HG02571 (cell line): ENCODE measurements around the gene DOC2B.

Experiments used
- ATAC-seq: cut with Tn5 transposase; IDR thresholded peaks from one replicate; pipeline ENCODE4 v1.9.1; 2021; ENCODE audit warnings: mild to moderate bottlenecking, moderate library complexity; ENCODE audit not compliant: unreplicated experiment

The DOC2B gene

DNA sequence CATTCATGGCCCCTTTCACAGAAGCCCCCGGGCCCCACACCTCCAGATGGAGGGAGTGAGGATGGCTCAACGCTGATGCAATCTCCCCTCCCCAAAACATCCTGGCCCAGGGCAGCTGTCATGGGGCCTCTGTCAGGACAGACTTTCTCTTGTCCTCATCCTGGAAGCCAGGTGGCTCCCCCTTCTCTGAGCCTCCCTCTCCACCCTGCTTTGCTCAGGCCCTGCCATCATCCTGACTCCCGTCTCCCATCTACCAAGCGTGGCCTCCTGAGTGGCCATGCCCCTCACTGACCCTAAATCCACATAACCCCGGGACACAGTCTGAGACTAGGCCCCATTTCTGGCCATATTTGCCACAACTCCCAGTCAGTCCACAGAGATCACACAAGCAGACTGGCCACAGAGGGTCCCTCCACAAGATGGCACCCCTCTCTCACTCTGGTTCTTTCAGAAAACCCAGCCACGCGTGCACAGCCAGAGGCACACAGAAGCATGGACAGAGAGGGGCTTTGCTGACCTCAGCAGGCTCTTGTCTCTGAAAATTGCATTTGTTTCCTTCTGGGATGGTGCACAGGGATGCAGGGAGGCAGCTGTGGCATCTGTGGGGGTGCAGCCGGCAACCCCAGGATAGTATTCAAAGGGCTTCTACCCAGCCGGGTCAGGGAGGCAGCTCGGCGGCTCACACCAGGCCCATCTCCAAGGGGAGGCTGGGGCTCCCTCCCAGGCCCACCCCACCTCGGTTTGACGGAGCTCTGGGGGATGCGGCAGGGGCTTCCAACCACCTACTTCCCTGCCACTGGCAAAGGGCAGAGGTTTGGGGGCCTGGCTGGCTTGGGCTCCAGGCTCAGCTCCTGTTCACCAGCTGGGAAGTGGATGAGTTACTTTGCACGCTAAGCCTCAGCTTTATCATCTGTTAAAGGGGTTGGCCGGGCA, 16.9 kb downstream of the DOC2B start:
- no peak for ATAC-seq

DNA sequence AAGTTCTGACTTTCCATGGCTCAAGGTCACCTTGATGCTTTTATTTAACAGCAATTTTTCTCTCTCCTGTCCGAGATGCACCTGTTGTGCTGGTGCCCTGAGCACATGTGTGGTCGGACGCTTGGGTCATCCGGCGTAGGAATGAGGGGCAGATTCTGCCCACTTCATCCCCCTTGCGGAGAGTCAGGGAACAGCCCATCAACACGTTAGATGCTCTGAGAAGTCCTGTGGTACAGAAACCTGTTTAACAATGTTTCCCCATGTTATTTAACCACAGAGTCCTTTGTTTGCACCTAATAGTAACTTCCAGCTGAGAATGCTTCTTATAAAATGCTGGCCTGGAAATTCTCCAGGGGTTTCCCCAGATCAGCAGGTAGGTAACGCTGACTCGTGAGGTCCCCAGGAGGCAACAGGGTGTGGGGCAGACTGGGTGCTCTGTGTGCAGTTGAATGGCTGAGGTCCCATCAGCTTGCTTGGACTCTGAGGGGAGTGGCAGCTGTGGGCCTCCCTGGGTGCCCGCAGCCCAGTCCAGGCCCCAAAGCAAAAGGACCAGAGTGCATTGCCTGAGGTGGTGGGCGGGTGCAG, 17.8 kb downstream of the DOC2B start:
- ATAC-seq = no peak

DNA sequence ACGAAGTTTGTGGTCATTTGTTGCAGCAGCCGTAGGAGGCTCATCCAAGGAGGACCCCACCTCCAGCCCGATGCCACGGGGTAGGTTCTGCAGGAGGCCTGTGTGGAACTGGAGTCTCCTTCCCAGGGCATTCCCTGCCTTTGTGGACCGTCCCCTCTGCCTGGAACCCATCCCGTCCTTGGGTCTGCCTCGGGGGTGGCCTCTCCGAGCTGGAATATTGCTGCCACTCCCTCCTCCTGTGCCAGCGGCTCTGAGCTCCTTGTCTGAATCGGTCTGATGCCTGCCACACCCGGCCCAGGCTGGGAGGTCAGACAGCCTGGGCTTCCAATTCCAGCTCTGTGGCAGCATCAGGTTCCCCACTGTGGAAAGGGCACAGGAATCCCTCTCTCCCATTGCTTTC, 18.8 kb downstream of the DOC2B start:
- no peak for ATAC-seq

- no peak for ATAC-seq
Observed at GRCh38 chr17:161481-161880, 20.0 kb downstream of the DOC2B start.

- ATAC-seq = no peak
Observed at GRCh38 chr17:160336-160735, 21.1 kb downstream of the DOC2B start.

DNA sequence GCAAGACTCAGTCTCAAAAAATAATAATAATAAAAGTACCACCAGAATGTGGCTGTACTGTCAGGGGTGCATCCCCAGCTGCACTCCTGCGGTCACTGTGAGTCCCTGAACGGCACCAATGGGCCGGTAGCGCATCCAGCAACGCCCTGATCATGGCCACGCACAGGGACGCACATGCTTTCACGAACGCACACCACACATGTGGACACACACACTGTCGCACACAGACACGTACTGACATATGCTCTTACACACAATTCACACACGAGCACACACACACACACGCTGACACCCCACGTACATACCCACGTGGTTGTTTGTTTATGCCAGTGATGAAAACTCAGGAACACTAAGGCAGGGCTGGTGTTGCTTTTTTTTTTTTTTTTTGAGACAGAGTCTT, 21.8 kb downstream of the DOC2B start:
- ATAC-seq = no peak

DNA sequence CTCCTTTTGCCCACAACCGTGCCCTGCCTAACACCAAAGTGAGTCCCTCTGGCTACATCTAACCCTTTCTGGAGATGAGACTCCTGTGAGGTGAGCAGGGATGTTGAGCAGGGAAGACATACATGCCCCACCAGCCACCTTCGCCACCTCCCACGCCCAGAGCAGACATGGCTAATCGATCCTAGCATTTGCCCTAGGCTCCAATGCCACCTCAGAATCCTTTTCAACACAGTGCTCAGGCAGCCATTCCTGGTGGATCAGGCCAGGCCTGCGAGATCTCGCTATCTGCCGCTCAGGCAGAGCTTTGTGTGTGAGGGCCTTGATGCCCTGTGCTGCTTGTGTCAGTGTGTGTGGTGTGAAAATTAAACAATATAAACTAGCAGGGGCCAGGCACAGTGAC, 23.1 kb downstream of the DOC2B start:
- no peak for ATAC-seq

- no peak for ATAC-seq
Observed at GRCh38 chr17:157901-158300, 23.5 kb downstream of the DOC2B start.

DNA sequence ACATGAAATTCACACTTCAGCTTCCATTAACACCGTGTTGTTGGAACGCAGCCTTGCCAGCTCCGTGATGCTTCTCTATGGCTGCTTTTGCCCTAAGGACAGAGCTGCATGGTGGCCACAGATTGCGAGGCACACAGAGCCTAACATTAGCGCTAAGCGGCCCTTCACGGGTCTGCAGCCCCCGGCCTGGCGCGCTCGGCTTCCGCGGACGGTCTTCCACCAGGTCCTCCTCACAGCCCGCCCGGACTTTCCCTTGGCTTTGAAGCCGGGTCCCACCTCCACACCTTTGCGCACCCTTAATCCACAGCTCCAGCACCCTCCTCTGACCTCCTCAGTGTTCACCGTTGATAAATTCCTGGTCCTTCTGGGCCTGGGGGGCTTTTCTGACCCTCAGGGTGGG, 24.5 kb downstream of the DOC2B start:
- no peak for ATAC-seq

DNA sequence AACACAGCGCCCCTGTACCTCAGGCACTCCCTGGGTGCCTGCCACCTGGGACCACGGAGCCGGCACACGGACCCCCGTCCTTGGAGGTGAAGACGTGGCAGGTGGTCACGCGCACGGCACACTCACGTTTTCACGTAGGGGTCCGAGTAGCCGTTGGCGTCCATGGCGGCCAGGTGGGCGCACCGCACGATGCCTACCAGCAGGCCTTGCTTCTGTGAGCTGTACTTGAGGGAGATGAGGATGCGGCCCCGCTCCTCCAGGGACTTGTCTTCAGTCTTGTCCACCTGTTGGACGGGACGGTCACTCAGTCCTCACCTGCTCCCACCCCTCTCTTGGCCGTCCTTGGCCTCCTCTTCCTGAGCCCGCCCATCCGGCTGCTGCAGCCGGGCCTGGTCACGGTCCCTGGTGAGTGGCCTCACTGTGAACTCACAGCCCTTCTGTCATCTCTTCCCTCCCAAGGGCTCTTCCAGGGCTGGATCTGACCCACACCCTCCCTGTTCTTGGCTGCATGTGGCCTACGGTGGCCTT, 25.3 kb downstream of the DOC2B start:
- no peak for ATAC-seq

- ATAC-seq = no peak
Observed at GRCh38 chr17:155576-155975, 25.9 kb downstream of the DOC2B start.

GRCh38 chr17:153851-154250, 27.6 kb downstream of the DOC2B start:
- no peak for ATAC-seq

DNA sequence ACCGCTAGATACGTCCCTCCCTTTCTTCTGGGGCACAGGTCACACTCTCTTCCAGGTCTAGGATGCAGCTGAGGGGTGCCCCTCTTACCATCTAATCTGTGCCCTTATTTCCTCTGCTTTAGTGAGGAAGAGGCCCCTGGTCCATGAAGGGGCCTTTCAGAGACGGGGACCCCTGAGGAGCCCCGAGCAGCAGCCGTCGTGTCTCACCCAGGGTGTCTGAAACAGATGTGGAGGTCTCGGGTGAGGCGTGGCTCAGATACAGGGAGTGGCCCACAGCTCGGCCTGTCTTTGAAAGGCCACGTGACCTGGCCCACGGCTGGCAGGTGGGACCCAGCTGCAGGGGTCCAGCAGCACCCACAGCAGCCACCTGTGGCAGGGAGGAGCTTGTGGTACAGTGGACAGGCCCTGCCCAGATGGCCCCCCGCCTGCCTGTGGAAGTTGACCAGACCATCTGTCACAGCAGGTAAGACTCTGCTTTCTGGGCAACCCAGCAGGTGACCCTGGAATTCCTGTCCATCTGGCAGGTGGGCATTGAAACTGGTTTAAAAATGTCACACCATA, 28.5 kb downstream of the DOC2B start:
- ATAC-seq = no peak

DNA sequence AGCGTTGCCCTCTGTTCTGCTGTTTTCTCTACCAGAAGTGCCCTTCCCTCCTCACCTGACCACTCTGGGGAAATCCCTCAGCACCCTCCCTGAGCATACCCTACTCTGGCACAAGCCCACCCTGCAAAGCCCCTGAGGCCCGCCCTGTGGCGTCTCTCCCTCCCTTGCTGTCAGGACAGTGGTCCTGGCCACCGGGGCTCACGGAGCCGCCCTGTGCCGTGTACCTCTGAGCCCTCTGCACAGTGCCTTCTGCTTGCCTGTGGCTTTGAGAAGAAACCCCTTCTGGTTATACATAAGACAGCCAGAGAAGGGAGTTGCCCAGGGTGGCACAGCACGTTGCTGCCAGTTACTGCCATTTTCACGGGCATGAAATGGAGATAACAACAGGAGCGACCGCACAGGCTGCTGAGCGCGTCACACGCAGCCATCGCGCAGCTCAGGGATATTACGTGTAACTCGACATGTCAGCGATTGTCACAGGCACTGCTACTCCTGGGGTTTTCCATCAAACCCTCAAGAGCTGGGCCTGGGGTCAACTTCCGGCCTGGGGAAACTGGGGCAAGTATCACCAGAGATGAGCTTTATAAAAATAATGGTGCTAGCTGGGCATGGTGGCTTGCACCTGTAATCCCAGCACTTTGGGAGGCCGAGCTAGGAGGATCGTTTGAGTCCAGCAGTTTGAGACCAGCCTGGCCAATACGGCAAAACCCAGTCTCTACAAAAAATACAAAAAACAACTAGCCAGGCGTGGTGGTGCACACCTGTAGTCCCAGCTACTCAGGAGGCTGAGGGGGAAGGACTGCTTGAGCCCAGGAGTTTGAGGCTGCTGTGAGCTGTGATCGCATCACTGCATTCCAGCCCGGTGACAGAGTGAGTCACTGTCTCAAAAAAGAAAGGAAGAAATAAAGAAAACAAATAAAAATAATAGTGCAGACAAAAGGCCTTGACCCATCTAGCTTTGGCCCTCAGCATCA, 29.3 kb downstream of the DOC2B start:
- no peak for ATAC-seq

DNA sequence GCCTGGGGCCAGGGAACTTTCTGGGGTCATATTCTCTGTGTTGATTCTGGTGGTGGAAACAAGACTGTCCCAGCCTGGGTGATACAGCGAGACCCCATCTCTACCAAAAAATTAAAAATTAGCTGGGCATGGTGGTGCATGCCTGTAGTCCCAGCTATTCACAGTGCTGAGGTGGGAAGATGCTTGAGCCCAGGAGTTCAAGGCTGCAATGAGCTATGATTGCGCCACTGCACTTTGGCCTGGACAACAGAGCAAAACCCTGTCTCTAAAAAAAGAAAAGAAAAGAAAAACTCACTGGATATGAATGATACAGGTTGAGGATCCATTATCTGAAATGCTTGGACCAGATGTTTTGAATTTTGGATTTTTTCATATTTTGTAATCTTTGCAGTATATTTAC, 30.4 kb downstream of the DOC2B start:
- no peak for ATAC-seq

DNA sequence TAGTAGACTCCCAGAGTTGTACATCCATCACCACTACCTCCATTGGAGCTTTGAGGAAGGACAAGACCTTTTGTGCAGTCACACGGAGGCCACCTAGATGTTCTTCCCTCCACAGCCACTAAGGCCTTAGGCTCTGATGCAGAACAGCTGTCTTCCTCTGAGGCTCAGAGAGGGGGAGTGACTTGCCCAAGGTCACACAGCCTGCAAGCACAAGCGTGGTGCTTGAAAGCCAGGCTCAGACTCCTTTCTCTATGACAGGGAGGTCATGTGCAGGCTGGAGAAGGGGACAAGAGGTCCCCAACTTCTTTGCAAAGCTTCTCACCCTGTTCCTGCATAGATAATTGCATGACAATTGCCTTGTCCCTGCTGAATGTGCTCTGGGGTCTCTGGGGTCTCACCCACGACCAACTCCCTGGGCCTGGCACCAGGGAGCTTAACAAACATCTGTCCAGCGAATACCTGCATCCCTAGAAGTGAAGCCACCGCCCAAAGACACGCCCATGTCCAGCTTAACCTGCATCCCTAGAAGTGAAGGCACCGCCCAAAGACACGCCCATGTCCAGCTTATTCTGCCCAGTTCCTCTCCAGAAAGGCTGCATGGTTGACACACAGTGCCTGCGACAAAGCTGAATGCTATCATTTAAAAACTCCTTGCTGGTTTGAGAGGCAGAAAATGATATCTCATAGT, 31.4 kb downstream of the DOC2B start:
- no peak for ATAC-seq

GRCh38 chr17:149231-149630, 32.2 kb downstream of the DOC2B start:
- ATAC-seq = no peak

- ATAC-seq = no peak
Observed at GRCh38 chr17:148757-149156, 32.7 kb downstream of the DOC2B start.

DNA sequence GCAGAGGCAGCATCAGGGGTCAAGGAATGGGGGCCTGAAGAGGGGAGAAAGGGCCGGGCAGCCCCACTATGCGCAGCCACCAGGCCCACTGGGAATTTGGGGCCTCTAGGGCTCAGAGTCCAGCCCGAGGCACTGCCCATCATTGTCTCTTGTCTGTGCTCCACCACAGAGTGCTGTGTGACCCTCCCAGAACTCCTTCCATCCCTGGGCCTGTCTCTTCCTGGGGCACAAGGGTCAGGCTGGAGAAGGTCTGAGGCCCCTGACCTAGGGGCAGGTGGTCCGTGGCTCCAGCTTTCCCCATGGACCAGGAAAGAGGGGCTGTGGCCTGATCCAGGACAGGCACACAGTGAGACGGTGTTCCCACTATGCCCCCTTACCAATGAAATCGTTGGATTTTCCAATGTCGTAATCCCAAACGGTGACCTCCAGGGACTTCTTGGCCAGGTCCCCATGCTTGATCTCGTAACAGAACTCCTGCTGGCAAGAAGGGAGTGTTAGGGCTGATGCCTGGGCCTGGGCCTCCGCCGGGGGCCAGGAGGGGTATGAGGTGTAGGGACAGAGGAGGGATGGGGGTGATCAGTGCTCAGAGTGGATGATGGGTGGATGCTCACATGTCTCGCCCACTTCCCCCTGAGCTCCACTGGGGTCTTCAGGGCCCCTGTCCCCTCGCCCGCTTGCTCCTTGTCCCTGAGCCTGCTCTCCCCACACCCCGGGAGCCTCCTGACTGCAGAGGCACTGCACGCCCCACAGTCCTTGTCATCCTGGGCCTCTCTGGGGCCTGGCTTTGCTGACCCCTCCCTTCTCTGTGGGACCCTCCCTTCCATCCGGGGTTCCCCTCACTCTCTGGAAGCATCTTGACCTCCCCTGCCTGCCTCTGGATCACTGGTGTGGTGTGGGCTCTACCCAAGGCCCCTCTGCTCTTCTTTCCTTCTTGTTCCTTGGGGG, 33.4 kb downstream of the DOC2B start:
- no peak for ATAC-seq
